ENCODE results near the gene CCND2. TPM values are rescaled to one million over a fixed set of nuclear protein-coding genes. Genes with fewer than 3 reads are reported as not detected.

CCND2 gene
- polyA plus RNA-seq, 3 donors, result 3.6 to 6.8 (median 3.9) TPM

- Mint-ChIP-seq H3K27me3 (ENCODE audit: low read depth in 3 of 3) (peaks cover 7 to 13% (median 9%) of the 10 kb centered on the region in 3 donors), H3K4me3 (no peak overlapping the region), H3K27ac (no peak overlapping the region), H3K36me3 (no peaks in the 10 kb centered on the region), H3K9me3 (peaks cover 0 to 2% (median 0%) of the 10 kb centered on the region in 7 donors), H3K4me1 (peaks cover 3% of the 10 kb centered on the region)
- H4K20me1 ChIP-seq (ENCODE audit: insufficient read depth, low read length), result no peaks in the 10 kb centered on the region
- H3K27ac ChIP-seq (ENCODE audit: low read depth in 1 of 2, low read length in 2 of 2), result no peak overlapping the region
- H3K4me2 ChIP-seq (replicated peaks; ENCODE audit: extremely low read depth, low read length, poor library complexity, severe bottlenecking), result no peak overlapping the region
- WGBS (ENCODE audit: insufficient coverage), result 81% methylated on average over 3 of the region's 6 CpGs
- no peak for DNase-seq
- H3K27me3 ChIP-seq (ENCODE audit: control insufficient read depth in 2 of 2, insufficient read depth in 2 of 2, low read length in 2 of 2), result no peaks in the 10 kb centered on the region
- H3K9ac ChIP-seq (ENCODE audit: insufficient read depth, low read length, poor library complexity, severe bottlenecking), result no peak overlapping the region
- no peak overlapping the region for H3K4me3 ChIP-seq (replicated peaks in 1 of 3; ENCODE audit: low read depth in 2 of 3, low read length in 3 of 3)
- H3K36me3 ChIP-seq (replicated peaks in 1 of 2; ENCODE audit: control insufficient read depth in 1 of 2, insufficient read depth in 2 of 2, low read length in 2 of 2), result no peaks in the 10 kb centered on the region
- no peak overlapping the region for H2AFZ ChIP-seq (ENCODE audit: insufficient read depth, low read depth, low read length, poor library complexity, severe bottlenecking)
- H3K4me1 ChIP-seq (ENCODE audit: control insufficient read depth in 1 of 2, insufficient read depth in 2 of 2, low read length in 2 of 2), result peaks cover 3% of the 10 kb centered on the region in 2 donors
- intact Hi-C loops (cut with micrococcal nuclease), result no loop called here
- H3K9me3 ChIP-seq (replicated peaks in 1 of 2; ENCODE audit: control insufficient read depth in 1 of 2, insufficient read depth in 1 of 2, low read length in 2 of 2), result no peaks in the 10 kb centered on the region
- TF ChIP-seq CTCF (IDR thresholded peaks at IDR 0.05), result no peak
- H3K79me2 ChIP-seq (ENCODE audit: insufficient read depth, low read length), result no peaks in the 10 kb centered on the region
These were observed 22.2 kb upstream of the CCND2 start for GRCh38 chr12:4251216-4251891.

- no peak for TF ChIP-seq CTCF (IDR thresholded peaks at IDR 0.05)
- 100% methylated on average over 1 of the region's 2 CpGs for WGBS (ENCODE audit: insufficient coverage)
- H2AFZ ChIP-seq (ENCODE audit: insufficient read depth, low read depth, low read length, poor library complexity, severe bottlenecking), result no peak overlapping the region
- H3K27ac Mint-ChIP-seq, result no peak overlapping the region
- no peak for DNase-seq
- no peaks in the 10 kb centered on the region for H3K9me3 ChIP-seq (replicated peaks in 1 of 2; ENCODE audit: control insufficient read depth in 1 of 2, insufficient read depth in 1 of 2, low read length in 2 of 2)
- H3K79me2 ChIP-seq (ENCODE audit: insufficient read depth, low read length), result no peaks in the 10 kb centered on the region
- H3K4me3 ChIP-seq (replicated peaks in 1 of 3; ENCODE audit: low read depth in 2 of 3, low read length in 3 of 3), result no peak overlapping the region
- peaks cover 0 to 3% (median 0%) of the 10 kb centered on the region in 7 donors for H3K9me3 Mint-ChIP-seq
- no peaks in the 10 kb centered on the region for H3K27me3 ChIP-seq (ENCODE audit: control insufficient read depth in 2 of 2, insufficient read depth in 2 of 2, low read length in 2 of 2)
- no peak overlapping the region for H3K4me2 ChIP-seq (replicated peaks; ENCODE audit: extremely low read depth, low read length, poor library complexity, severe bottlenecking)
- no peak overlapping the region for H3K4me3 Mint-ChIP-seq
- H3K36me3 Mint-ChIP-seq, result no peaks in the 10 kb centered on the region
- H3K27ac ChIP-seq (ENCODE audit: low read depth in 1 of 2, low read length in 2 of 2), result no peak overlapping the region
- H3K4me1 Mint-ChIP-seq, result peaks cover 5% of the 10 kb centered on the region
- no peaks in the 10 kb centered on the region for H4K20me1 ChIP-seq (ENCODE audit: insufficient read depth, low read length)
- H3K4me1 ChIP-seq (ENCODE audit: control insufficient read depth in 1 of 2, insufficient read depth in 2 of 2, low read length in 2 of 2), result no peaks in the 10 kb centered on the region
- H3K27me3 Mint-ChIP-seq (ENCODE audit: low read depth in 3 of 3), result peaks cover 7 to 13% (median 9%) of the 10 kb centered on the region in 3 donors
- no peak overlapping the region for H3K9ac ChIP-seq (ENCODE audit: insufficient read depth, low read length, poor library complexity, severe bottlenecking)
- H3K36me3 ChIP-seq (replicated peaks in 1 of 2; ENCODE audit: control insufficient read depth in 1 of 2, insufficient read depth in 2 of 2, low read length in 2 of 2), result no peaks in the 10 kb centered on the region
- intact Hi-C loops (cut with micrococcal nuclease), result no loop called here
These were observed 21.6 kb upstream of the CCND2 start for GRCh38 chr12:4251967-4252366.
